KBM-7 (cell line): ENCODE measurements around the gene MAGI1.

Source experiments
- DNase-seq: peaks from one replicate; pipeline ENCODE4 v3.0.0-alpha.2; 2015
- in situ Hi-C: fragments of 300-500 bp; cut with MboI; formaldehyde crosslinking; loops from 2 replicates; pipeline ENCODE4 v1.14.3; 2020; ENCODE audit warnings: low sequenced_read_pairs, low pct_unique_long_range_greater_than_20kb, mixed read lengths

The MAGI1 gene

DNA sequence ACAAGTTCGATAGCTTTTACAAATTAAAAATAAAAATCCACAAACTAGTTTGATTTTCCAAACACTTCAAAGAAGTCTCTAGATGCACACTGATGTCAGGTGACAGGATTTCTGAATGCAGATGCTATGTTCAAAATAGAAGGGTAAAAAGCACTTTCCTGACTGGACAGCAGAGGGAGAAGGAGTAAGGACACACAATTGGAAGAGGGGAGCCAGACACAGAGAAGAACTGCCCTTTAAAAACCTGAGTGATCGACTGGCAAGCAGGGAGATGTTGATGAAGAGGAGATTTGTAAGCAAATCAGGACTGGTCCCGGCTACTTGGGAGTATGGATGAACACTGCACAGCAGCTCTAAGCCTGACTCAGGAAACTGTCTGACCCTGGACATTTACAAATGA is 612.8 kb downstream of the MAGI1 start:
- DNase-seq: no peak
- in situ Hi-C loops: no loop called here

DNA sequence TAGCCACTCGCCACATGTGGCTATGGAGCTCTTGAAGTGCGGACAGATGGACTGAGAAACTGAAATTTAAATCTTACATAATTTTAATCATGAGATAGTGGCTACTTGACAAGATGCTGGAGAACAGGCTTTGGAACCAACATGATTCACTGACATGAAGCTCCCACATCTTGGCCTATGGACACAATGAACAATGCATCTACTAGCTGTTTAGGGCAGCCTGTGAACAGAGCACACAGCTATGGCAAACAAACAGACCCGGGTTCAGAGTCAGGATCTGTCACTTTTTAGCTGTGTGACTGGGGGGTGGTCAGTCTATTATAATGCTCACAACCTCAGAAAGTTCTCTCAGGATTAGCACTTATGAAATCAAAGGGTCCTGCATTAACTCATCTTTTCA is 616.6 kb downstream of the MAGI1 start:
- in situ Hi-C loops: no loop called here
- no peak for DNase-seq

DNA sequence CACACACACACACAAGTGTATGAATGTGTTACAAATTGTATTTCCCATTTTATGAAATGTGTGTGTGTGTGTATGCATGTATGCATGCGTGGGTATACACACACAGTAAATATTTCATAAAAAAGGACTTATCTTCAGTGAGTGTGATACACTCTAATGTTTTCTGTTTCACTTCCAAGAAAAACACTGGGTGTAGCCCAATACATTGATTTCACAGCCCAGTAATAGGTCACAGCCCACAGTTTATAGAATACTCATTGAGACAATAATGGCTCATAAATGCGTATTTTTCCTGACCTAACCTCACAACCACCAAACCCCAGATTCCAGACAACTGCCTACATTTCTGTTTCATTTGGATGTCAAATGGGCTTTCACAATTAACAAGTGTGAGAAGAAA is 619.5 kb downstream of the MAGI1 start:
- in situ Hi-C loops: no loop called here
- no peak for DNase-seq

DNA sequence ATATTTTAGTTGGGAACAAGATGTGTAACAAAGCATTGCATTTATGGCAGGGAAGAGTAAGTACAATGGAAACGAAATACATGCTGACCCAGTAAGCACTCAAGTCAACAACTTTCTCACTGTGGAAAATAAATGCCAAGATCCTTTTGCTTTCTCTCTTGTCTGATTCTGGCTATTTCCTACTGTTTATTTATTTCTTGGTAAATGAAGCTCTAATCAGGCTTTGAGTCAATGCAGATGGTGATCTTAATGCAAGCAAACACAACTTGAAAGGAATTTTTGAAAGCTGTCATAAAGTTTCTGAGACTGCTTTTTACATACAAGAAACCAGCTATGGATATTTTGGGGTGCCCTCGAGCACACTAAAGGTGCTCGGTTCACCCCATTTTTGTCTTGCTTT is 624.8 kb downstream of the MAGI1 start:
- no peak for DNase-seq
- in situ Hi-C loops: no loop called here

DNA sequence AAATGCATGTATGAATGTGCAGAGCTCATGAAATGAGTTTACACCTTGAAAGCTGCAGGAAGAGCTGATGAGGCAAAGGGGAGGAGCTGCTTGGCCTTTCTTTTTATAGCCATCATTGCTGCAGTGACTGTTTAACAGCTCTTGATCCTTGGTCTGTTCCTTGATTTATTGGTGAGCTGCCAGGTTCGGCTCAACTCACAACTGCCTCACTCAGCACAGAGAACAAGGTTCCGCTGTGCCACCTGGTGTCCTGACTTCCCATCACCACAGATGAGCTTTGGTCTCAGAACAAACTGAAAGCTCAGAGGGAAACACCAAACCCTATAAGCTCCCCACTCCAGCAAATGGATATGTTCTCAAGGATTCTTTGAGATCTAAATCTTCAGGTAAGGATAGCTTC is 626.1 kb downstream of the MAGI1 start:
- in situ Hi-C loops: no loop called here
- no peak for DNase-seq

DNA sequence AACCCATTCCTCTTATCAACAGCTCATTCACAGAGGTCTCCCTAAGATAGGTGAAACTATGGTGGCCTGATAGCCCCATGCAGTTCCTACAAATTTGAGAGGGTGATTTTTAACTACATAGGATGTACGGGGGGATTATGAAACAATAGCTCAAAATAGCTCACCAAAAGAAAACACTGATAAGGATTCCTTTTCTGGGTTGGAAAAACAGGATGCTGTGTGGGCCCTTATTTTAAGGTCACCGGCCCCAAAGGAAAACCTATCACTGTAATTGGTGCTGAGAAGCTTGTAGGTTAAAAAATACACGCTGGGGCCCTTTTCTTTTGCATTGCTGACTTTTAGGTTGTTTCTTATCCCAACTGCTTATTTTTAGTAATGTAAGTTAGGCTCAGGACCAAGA is 627.4 kb downstream of the MAGI1 start:
- in situ Hi-C loops: no loop called here
- DNase-seq: no peak

DNA sequence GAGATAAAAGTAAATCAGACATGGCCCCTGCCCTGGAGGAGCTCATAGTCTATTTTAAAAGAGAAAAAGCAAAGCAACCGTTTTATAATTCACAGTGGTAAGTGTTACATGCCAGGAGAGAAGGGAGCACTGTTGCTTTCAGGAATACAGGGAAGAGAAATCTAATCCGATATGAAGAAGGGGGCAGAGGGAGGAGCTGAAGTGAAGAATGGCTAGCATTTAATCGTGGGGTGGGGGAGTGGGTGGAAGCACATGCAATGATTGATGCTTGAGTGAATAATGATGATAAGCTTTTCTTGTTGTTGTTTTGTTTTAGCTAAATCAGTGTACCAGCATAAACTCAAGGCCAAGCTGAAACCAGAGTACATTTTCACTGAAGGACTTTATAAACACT is 629.5 kb downstream of the MAGI1 start:
- no peak for DNase-seq
- in situ Hi-C loops: no loop called here

DNA sequence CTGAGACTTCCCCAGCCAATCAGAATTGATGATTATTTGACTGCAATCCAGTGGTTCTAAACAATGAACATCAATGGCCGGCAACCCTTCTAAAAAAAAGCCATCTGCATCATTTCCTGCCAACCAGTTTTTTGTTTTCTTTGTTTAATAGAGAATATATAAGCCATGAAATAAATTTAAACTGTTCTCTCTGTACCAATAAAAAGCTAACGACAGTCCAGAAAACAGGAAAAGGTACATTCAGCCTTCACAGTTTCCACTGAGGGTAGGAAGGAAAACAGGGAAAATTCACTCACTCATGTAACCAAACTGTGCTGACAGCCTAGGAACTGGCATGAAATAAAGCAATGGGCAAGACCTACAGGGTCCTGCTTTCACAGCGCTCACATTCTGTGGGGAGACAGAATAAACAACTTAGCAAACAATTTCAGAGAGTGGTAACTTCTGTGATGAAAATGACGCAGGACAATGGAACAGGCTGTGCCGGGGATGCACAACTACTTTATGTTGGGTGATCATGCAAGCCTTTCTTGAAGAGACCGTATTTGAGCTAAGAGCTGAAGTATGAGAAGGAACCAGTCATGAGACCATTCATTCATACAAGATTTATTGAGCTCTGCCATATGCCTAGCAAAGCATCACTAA is 630.1 kb downstream of the MAGI1 start:
- in situ Hi-C loops: no loop called here
- no peak for DNase-seq

DNA sequence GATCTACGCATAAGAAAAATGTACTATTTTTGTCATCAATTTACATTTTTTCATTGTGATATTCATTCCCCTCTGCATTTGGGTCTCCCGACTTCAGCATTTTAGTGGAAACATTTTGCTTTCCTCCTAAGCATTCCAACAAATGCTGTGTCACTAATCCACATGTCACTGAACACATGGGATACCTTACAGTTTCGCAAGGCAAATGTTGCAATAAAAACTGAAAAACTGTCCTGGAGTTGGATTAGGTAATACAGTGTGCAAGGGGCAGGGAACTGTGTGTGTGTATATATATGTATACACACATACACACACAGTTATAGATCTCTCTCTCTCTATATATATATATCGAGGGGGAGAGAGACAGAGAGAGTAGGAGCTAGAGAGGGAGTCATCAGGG is 632.2 kb downstream of the MAGI1 start:
- no peak for DNase-seq
- in situ Hi-C loops: no loop called here

DNA sequence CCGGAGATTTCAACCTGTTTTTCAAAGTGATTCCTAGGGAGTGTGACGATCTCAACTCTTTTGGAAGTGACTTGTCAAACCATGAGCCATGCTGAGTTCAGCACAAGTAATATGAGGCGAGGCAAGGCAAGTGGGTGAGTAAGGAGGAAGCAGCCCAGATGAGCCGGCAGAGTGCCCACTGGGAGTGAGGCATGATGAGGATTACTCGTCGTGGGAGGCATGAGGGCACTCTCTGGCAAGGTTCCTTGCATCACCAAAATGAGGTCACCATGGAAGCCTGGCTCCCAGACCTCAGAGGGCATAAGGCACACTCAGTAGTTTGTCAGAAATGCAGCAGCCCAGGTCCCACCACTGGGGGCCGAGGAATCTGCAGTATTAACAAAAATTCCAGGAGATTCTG is 636.1 kb downstream of the MAGI1 start:
- in situ Hi-C loops: no loop called here

DNA sequence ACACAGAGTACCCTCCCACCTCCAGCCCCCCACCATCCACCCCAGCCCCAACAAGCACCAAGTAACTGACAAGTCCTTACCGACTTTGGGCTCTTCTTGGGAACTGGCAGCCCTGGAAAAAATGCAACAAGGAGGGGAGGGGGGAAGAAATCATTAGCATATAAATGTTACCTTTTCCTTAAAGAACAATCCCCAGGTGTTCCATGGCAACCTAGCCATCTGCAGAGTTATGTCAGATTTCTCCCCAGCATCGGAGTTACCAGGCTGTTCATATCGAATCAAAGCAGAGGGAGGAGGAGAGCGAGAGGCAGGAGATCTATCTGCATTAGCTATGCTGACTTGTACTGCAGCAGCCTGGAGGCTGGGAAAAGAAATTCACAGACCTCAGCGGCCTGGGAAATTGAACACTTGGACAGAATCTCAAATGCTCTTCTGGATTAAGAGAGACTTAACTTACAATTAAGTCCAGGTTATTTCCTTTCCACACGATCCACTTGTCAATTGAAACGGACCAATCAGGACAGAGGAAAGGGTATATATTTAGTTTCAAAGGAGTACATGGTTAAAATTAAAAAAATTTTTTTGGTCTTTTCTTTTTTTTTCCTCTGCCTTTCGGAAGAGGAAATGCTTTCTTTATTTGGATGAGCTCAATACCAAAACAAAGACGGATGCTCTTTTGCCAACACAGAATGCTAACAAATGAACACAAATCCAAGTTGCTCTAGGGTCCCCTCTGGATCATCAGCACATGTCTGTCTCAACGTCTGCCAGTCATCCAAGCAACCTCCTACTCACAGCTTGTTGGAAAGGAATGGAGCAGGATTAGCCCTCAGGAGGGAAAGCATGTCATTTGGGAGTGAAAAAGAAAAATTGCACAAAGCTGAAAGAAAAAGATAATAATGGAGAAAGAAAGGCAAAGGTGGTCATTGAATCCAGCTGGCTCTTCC is 637.1 kb downstream of the MAGI1 start:
- no peak for DNase-seq
- in situ Hi-C loops: no loop called here

More for the DNA sequence above, 636.1 kb downstream of the MAGI1 start:
- DNase-seq: no peak

DNA sequence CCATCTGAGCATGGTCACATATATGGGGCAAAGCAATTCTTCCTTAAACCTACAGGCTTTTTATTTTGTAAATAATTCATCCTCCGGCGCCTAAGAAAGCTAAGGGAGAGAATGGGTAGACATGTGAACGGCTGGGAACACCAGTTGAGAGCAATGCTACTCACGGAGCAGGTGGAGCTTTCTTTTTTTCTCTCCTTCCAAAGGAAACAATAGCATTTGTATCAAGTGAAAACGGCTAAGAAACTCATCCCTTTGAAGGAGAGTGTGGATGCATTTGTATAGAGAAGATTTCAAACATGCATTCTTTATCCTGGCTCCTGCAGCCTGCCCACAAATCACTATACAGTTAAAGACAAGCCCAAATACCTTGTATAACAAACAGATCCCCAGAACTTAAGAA is 637.8 kb downstream of the MAGI1 start:
- DNase-seq: no peak
- in situ Hi-C loops: no loop called here

DNA sequence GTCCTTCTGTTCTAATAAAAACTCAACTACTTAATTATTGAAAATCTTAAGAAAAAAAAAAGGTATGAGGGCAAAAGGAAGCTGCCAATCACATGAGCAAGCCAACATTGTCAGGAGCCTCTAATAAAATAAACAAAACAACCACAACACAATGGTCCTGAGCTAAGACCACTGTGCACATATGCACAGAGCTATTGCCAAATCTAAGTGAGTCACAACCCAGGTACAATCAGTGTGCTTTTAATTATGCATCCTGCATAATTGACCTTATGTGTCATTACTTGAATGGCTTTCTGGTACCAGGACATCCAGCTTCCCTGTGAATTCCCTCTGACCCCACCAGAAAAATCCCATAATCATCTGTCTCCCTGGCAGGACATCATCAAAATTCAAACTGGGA is 639.8 kb downstream of the MAGI1 start:
- in situ Hi-C loops: no loop called here
- DNase-seq: no peak

DNA sequence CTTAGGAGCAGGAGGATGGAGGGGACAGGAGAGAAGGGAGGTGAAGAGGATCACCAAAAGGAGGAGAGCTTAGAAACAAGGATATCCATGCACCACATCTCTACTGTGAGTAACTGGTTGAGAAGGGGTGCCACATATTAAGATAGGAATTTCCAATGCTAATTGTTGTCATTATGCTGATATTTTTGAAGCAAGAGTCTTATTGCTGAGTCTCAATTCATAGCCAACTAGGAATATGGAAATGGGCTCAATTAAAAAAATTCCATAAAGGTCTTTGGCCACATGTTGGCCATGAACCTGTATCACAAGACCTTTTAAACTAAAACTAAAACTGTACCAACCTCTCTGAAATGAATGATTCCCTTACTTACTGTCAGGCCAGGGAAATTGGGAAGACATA is 642.6 kb downstream of the MAGI1 start:
- no peak for DNase-seq
- in situ Hi-C loops: no loop called here

DNA sequence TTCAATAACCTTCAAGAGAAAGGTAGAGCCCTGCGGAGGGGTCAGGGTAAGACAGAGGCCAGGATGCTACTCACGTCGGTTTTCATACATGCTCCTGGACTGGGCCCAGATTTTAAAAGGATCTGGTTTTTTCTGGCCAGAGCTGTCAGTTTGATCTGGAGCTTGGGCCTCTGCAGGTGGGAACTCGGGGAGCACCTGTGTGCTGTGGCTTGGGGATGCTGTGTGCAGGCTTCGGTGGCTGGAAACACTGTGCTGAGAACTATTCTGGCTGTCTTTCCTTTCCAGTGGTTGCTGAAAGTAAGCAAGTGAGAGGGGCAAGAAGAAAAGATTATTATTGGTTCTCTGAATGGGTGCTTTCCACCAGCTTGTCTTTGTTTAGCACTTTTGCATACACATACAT is 647.6 kb downstream of the MAGI1 start:
- no peak for DNase-seq
- in situ Hi-C loops: no loop called here

DNA sequence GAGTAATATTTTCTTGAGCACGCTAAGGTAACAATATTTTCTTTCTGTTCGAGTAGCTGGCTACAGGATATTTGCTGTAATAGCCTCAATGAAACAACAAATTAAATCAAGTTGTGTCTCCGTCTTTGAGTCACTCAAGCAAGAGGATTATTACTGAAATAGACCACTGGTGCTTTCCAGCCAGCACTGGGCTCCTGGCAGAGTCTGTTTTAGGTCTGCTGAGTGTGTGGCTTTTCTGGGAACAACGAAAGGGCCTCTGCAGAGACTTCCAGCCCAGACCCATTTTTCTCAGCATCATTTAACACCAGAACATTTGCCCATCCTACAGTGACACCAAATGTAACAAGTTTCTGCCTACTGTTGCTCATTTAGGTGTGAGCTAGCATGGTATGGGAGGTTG is 652.9 kb downstream of the MAGI1 start:
- in situ Hi-C loops: no loop called here
- DNase-seq: no peak

DNA sequence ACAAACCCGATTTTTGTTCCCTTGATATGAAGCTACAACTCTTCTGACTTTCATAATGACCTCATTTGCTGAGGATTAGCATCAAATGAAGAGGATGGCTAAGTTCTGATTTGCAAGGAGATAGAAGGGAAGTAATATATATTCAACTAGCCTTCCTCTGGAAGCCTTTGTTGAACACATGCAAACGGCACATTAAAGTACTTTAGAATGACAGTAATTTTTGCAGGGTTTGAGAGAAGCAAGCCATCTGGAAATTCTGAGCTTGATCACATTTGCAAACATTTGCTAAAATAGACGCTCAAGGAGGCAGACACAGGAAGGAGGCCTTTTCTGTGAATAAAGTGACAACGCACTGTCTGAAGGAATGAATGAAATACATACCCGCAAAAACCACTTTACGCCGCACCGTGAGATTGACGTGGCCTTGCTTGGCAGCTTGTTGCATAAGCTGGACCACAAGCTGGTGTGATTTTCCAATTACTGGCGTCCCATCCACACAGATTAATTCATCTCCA is 657.2 kb downstream of the MAGI1 start:
- in situ Hi-C loops: no loop called here
- DNase-seq: no peak

DNA sequence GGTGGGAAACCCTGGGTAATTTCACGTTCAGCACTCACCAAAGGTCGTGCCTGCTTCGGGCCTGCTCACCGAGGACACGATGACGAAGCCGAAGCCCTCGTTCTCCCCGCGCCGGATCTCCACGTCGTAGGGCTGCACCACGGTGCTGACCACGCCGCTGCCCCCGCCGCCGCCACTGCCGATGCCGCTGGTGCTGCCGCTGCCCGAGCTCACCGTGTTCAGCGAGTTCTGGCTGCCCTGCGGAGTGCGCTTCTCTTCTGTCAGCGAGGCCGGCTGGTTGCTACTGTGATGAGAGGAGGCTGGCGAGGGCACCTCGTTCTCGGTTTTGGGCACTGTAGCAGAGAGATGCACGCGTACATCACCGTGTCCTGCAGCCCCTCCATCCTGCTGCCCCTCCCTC is 659.5 kb downstream of the MAGI1 start:
- no peak for DNase-seq
- in situ Hi-C loops: no loop called here

DNA sequence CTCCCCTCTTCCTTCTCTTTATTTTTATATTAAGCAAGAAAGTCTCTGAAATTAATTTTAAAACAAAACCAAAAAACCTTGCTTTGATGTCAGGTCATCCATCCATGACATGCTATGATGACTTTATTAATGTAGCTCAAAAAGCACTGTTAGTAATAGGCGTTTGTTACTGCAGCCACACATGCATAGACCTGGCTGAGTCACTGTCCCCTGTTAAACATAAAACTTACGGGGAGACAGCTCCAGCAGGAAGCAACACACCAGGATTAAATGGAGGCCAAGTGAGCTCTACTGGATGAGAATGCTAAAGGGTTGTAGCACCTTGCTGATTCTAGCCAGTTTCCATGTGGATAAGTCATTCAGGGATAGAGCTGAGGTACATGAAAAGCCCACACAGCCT is 661.1 kb downstream of the MAGI1 start:
- in situ Hi-C loops: no loop called here
- no peak for DNase-seq

DNA sequence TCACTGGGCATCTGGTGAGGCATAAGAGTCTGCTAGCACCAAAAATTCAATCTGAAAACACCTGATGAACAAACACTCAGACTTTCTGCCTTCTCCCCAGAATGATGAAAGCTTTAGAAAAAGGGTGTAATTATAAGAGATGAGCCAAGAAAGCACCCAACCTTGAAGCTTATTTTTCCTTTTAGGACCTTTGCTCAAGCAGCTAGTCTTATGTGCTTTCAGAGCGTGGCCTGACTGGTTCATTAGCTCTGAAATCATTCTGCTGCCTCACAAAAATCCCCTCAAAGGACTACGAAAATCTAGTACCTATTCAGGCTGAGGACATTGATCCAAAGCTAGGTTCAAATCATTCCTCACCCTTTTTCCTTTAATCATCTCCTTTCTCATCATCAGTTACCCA is 662.3 kb downstream of the MAGI1 start:
- in situ Hi-C loops: no loop called here

DNA sequence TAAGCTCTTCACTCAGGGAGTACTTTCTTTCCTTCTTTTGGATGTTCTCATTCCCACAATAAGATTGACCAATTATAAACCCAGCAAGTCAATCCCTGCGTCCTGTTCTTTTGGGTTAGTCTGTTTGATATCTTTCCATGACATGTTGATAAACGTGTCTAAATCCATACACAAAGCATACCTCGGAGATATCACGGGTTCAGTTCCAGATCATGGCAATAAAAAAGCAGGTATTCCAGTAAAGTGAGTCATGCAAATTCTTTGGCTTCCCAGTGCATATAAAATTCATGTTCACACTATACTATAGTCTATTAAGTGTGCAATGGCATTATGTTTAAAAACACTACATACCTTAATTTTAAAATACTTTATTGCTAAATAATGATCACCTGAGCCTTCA is 667.7 kb downstream of the MAGI1 start:
- no peak for DNase-seq
- in situ Hi-C loops: no loop called here

More for the DNA sequence above, 662.3 kb downstream of the MAGI1 start:
- no peak for DNase-seq
